Measurements from ENCODE around the gene RNASE7.
"Not testable (repeated sequence)": the region's sequence is repeated elsewhere in the genome, so short reads cannot be mapped to it uniquely, and the experiment has no call there.

The RNASE7 gene

GRCh38 chr14:21041676-21042433 is at the start of gene RNASE7:
Gene RNASE7, plus strand, starts transcription at chr14:21042362. Its CDS starts 631 bp downstream, at chr14:21042993.
- DNase-seq (ENCODE audit: low read depth) = peak; percentile 22

GRCh38 chr14:20996521-20996920 is 45.6 kb upstream of the RNASE7 start:
- no peak for DNase-seq (ENCODE audit: low read depth)

- no peak for DNase-seq (ENCODE audit: low read depth)
Measured at GRCh38 chr14:20997115-20997514, 45.0 kb upstream of the RNASE7 start.

- no peak for DNase-seq (ENCODE audit: low read depth)
Measured at GRCh38 chr14:20997564-20997963, 44.6 kb upstream of the RNASE7 start.

GRCh38 chr14:20998139-20998538 is 44.0 kb upstream of the RNASE7 start:
- DNase-seq (ENCODE audit: low read depth) = no peak

- DNase-seq (ENCODE audit: low read depth) = peak; percentile 74
Measured at GRCh38 chr14:20998674-20999366, 43.3 kb upstream of the RNASE7 start, which contains the start of gene SLC39A2. Gene SLC39A2, plus strand, starts transcription at chr14:20999293. Its CDS starts 154 bp downstream, at chr14:20999447.

GRCh38 chr14:20999591-20999990 is 42.6 kb upstream of the RNASE7 start:
- DNase-seq (ENCODE audit: low read depth) = no peak

- no peak for DNase-seq (ENCODE audit: low read depth)
Measured at GRCh38 chr14:21001218-21001617, 40.9 kb upstream of the RNASE7 start.

GRCh38 chr14:21003788-21004346 is 38.3 kb upstream of the RNASE7 start:
- DNase-seq (ENCODE audit: low read depth) = no peak

- not testable (repeated sequence) for DNase-seq (ENCODE audit: low read depth)
Measured at GRCh38 chr14:21009721-21010120, 32.4 kb upstream of the RNASE7 start.

- DNase-seq (ENCODE audit: low read depth) = no peak
Measured at GRCh38 chr14:21011136-21011535, 31.0 kb upstream of the RNASE7 start.

GRCh38 chr14:21014761-21015190 is 27.4 kb upstream of the RNASE7 start:
- peak; percentile 64 for DNase-seq (ENCODE audit: low read depth)

GRCh38 chr14:21015312-21015711 is 26.9 kb upstream of the RNASE7 start:
- no peak for DNase-seq (ENCODE audit: low read depth)

- no peak for DNase-seq (ENCODE audit: low read depth)
Measured at GRCh38 chr14:21016413-21017190, 25.6 kb upstream of the RNASE7 start.

GRCh38 chr14:21017528-21018245 is 24.5 kb upstream of the RNASE7 start:
- DNase-seq (ENCODE audit: low read depth) = no peak

GRCh38 chr14:21018286-21018685 is 23.9 kb upstream of the RNASE7 start:
- no peak for DNase-seq (ENCODE audit: low read depth)

- no peak for DNase-seq (ENCODE audit: low read depth)
Measured at GRCh38 chr14:21018781-21019180, 23.4 kb upstream of the RNASE7 start.

- DNase-seq (ENCODE audit: low read depth) = no peak
Measured at GRCh38 chr14:21019366-21019765, 22.8 kb upstream of the RNASE7 start.

- DNase-seq (ENCODE audit: low read depth) = no peak
Measured at GRCh38 chr14:21020977-21021545, 21.1 kb upstream of the RNASE7 start.

- DNase-seq (ENCODE audit: low read depth) = no peak
Measured at GRCh38 chr14:21022686-21023085, 19.5 kb upstream of the RNASE7 start.

GRCh38 chr14:21023174-21023573 is 19.0 kb upstream of the RNASE7 start:
- DNase-seq (ENCODE audit: low read depth) = no peak

Data from fibroblast of gingiva (primary cell).